ENCODE data around the gene HELQ.

The HELQ gene

DNA sequence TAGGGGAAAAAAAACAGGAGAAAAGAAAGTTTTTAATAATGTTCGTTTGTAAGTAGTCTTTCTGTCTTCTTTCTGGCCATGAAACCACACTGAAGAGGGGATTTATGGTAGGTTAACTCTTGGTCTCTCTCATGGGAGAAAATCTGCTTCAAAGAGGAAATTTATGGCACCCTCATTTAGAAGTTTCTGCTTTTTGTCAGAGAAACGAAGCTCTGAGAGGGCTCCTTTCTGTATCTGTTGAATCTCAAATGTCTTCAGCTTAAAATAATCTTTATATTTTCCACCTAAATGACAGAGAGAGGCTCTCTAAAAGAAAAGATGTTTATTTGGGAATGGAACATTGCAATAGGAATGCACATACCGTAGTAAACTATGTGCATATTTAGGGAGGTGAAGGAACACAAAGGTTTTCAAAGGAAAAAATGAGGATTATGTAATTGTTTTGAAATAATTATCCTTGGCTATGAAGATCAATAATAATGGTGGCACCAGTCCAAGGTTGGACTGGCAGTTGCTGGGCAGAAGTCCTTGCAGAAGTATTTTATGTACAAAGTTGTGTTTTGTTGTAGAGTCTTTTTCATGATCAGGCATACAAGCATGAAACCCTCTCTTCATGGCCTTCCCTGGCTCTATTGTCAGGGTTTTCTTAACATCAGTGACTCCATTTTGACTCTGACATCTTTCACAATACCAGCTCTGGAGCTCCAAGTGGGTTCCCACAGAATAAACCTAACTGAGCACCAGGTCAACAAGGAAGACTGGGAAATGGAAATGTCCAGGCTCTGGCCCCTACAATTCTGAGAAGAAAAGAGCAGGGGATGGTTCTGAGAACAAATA is 67.9 kb downstream of the HELQ start:
- no peak for DNase-seq (ENCODE audit: low read depth)
- TF ChIP-seq, protein P1, sequence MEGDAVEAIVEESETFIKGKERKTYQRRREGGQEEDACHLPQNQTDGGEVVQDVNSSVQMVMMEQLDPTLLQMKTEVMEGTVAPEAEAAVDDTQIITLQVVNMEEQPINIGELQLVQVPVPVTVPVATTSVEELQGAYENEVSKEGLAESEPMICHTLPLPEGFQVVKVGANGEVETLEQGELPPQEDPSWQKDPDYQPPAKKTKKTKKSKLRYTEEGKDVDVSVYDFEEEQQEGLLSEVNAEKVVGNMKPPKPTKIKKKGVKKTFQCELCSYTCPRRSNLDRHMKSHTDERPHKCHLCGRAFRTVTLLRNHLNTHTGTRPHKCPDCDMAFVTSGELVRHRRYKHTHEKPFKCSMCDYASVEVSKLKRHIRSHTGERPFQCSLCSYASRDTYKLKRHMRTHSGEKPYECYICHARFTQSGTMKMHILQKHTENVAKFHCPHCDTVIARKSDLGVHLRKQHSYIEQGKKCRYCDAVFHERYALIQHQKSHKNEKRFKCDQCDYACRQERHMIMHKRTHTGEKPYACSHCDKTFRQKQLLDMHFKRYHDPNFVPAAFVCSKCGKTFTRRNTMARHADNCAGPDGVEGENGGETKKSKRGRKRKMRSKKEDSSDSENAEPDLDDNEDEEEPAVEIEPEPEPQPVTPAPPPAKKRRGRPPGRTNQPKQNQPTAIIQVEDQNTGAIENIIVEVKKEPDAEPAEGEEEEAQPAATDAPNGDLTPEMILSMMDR (IDR thresholded peaks at IDR 0.05; ENCODE audit: low read depth, low read length, missing control alignments): no peak
- H3K4me3 ChIP-seq (ENCODE audit: low read depth, low read length): no peak overlapping the region

DNA sequence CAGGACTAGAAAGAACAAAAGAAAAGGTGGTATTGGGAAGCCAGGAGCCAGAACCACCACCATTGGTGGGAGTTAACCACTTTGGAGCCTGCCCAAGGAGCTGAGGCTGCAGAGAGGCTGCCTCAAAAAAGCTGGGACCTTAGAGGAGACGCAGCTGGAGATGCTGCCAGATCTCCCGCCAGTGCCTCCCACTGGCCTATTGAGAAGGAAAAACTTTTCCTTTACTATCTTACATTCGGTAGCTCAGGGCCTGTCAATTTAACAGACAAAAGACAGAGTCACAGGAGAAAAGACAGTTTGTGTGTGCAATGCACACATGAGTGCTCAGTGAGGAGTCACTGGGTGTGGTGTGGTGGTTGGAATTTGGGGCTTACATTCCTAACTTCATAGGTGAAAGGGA is 68.6 kb downstream of the HELQ start:
- no peak overlapping the region for H3K4me3 ChIP-seq (ENCODE audit: low read depth, low read length)
- DNase-seq (ENCODE audit: low read depth): no peak
- TF ChIP-seq, protein P1 (IDR thresholded peaks at IDR 0.05; ENCODE audit: low read depth, low read length, missing control alignments): no peak

DNA sequence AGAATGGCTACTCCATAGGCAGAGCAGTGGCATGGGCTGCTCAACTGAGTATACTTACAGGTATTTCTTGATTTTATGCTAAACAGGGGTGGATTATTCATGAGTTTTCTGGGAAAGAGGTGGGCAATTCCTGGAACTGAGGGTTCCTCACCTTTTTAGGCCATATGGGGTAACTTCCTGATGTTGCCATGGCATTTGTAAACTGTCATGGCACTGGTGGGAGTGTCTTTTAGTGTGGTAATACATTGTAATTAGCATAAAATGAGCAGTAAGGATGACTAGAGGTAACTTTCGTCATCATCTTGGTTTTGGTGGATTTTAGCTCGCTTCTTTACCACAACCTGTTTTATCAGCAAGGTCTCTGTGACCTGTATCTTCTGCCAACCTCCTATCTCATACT is 72.8 kb downstream of the HELQ start:
- H3K4me3 ChIP-seq (ENCODE audit: low read depth, low read length): no peak overlapping the region
- TF ChIP-seq, protein P1 (IDR thresholded peaks at IDR 0.05; ENCODE audit: low read depth, low read length, missing control alignments): no peak
- no peak for DNase-seq (ENCODE audit: low read depth)

DNA sequence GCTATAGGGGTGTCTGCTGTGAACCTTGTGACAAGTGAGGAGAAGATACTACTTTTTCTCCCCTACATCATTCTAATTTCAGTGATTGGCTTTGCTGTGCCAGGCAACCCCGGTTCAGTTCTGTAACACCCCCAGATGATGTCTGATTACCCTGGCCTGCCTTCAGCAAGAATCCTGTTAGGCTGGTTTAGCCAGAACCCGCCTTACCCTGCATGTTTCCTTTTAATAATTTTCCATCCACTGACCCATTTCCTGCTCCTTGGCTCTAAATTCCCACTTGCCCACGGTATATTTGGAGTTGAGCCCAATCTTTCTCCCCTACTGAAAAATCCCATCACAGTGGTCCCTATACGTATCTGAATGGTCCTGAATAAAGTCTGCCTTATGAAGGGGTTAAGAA is 74.5 kb downstream of the HELQ start:
- TF ChIP-seq, protein P1 (IDR thresholded peaks at IDR 0.05; ENCODE audit: low read depth, low read length, missing control alignments): no peak
- no peak overlapping the region for H3K4me3 ChIP-seq (ENCODE audit: low read depth, low read length)
- DNase-seq (ENCODE audit: low read depth): no peak

DNA sequence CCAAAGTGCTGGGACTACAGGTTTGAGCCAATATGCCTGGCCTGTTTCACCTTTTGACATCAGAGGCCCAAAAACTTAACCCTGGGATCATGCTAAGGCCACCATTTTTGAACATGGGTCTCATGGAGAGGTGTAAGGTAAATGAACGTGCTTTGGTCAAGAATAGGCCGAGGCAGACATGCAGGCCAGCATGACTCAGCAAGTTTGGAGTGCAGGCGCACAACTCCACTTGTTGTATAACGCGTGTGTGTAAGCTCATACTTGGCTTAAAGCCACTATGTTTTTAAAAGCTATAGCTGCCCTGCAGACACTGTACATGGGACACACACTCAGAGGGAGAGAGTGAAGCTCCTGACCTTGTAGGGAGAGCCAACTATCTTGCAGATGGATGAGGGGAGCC is 77.2 kb downstream of the HELQ start:
- TF ChIP-seq, protein P1 (IDR thresholded peaks at IDR 0.05; ENCODE audit: low read depth, low read length, missing control alignments): no peak
- DNase-seq (ENCODE audit: low read depth): no peak
- no peak overlapping the region for H3K4me3 ChIP-seq (ENCODE audit: low read depth, low read length)

DNA sequence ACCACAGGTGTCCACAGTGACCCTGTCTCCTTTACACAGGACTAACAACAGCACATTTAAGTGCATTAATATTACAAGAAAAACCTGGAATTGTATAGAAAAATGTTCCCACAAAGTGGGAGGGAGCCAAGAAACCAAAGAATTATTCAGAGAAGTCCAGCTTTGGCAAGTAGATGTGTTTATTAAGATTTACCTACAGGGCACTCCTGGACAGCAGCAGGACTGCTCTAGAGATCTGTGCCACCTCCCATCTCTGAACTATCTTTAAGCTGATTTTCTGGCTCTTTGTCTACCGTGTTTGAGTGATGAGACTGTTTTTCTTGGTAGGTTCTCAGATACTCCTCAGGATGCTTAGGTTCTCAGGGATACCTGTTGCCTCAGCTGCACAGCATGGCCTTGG is 82.7 kb downstream of the HELQ start:
- TF ChIP-seq, protein P1 (IDR thresholded peaks at IDR 0.05; ENCODE audit: low read depth, low read length, missing control alignments): no peak
- H3K4me3 ChIP-seq (ENCODE audit: low read depth, low read length): no peak overlapping the region
- no peak for DNase-seq (ENCODE audit: low read depth)

DNA sequence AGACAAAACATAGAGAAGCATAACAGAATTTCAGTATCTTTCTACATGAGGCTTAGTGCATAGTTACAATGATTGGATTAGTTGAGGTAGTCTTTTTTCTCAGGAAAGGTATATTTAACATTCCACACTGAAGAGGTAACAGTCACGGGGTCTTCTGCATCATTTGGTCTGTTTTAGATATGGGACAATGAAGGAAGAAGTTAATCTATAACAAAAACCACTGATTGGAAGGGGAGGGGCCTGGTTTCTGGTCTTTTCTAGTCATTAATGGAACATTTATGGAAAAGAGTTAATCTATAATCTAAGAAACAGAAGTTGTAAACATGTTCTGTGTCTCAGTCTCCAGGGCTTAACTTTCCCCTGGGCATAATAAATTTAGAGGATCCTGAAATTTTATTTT is 83.7 kb downstream of the HELQ start:
- DNase-seq (ENCODE audit: low read depth): no peak
- TF ChIP-seq, protein P1 (IDR thresholded peaks at IDR 0.05; ENCODE audit: low read depth, low read length, missing control alignments): no peak
- H3K4me3 ChIP-seq (ENCODE audit: low read depth, low read length): no peak overlapping the region

Data from GM12864 (cell line).